Spinal cord (tissue), 10 donors: ENCODE data around the gene RAB3C. TPM values are rescaled to one million over a fixed set of nuclear protein-coding genes. Genes with fewer than 3 reads are reported as not detected.
A peak's percentile ranks its signal among the peaks of the same experiment; 100 is the strongest.

Experiments
- DNase-seq, 6 donors: peaks; one replicate each; pipeline versions ENCODE4 v3.0.0 to v3.0.0-alpha.2; 2013 to 2015; ENCODE audit warnings: low spot score in 6 of 6, low read depth in 4 of 6
- H3K27ac ChIP-seq: one replicate; pipeline ENCODE4 v1.5.1; 2013; ENCODE audit warnings: low read depth, low read length, control low read depth
- H3K27me3 ChIP-seq: one replicate; pipeline ENCODE4 v1.6.1; 2013; ENCODE audit warnings: low read length; ENCODE audit not compliant: control insufficient read depth, insufficient read depth
- H3K36me3 ChIP-seq: one replicate; pipeline ENCODE4 v1.6.1; 2013; ENCODE audit warnings: low read length; ENCODE audit not compliant: control insufficient read depth, insufficient read depth
- H3K4me1 ChIP-seq: one replicate; pipeline ENCODE4 v1.6.1; 2013; ENCODE audit warnings: low read length; ENCODE audit not compliant: control insufficient read depth, insufficient read depth
- H3K4me3 ChIP-seq: one replicate; pipeline ENCODE4 v1.5.1; 2013; ENCODE audit warnings: low read depth, low read length, control low read depth
- H3K9me3 ChIP-seq: one replicate; pipeline ENCODE4 v1.6.1; 2013; ENCODE audit warnings: low read length; ENCODE audit not compliant: control insufficient read depth, insufficient read depth
- WGBS: methylation state at CpG from one replicate; pipeline ENCODE4 v1.1.5; 2013; ENCODE audit warnings: missing lambda C conversion rate; ENCODE audit not compliant: insufficient coverage; 5-methylcytosine and 5-hydroxymethylcytosine counted together
- polyA plus RNA-seq, 2 donors: library from polyadenylated mRNA; unstranded; fragments of 120-200 nt; gene quantifications; one replicate each; pipeline ENCODE4 v1.2.1, GENCODE V29; 2013; ENCODE audit not compliant: insufficient read length in 2 of 2
- total RNA-seq, 2 donors: library from RNA; depleted of rRNA in 1 of 2; stranded (reverse); fragments of 120-200 nt in 1 of 2; fragments of >200 nt in 1 of 2; gene quantifications; one replicate each; pipeline versions ENCODE4 v1.2.3 to v1.2.4, GENCODE V29; 2013 to 2014
- donor health status: healthy.

The RAB3C gene
- total and polyA plus RNA-seq, 4 donors, result 25.0 to 115 (median 61.8) TPM

DNA sequence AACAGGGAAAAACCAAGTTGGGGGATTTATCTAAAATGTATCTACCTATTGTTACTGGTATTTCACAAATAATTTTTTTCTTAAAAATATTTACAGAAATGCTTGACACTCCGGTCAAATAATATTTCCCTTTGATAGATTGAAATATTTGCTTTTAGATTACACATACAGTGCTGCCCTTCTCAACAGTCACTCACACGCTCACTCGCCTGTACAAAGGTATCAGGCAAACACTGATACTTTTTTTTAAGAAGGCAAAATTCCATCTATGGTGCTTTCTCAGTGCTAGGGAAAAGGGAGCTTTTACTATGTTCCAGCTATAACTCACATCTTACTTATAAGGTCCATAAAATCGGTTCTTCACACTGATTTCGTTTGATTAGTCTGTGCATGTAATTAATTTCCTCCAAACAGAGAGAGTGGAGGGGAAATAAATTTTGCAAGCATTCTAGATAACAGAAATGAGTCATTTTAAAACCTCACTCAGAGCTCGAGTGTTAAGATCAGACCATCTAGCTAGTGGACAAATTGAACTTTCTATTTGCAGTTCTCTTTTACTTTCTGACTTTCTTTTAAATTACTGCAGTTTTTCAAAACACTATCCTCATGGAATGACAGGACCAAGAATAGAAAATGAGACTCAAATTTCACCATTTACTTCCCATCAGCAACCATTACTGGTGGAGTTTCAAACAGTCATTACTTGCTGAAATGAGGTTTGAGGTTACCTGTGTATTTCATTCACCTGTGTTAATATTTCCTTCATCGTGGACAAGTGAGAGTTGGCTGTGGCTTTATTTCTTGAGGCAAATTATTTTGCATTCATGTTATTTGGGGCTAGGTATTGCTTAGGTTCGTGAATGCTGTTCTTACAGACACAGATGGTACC lies 273.2 kb downstream of the RAB3C start:
- WGBS, result no CpG with 5 or more reads among the region's 8 CpGs
- DNase-seq, result no peak
- Histone ChIP-seq H3K9me3 (no peaks in the 10 kb centered on the region), H3K4me3 (no peak overlapping the region), H3K27ac (no peak overlapping the region), H3K4me1 (peaks cover 2% of the 10 kb centered on the region), H3K36me3 (no peaks in the 10 kb centered on the region), H3K27me3 (no peaks in the 10 kb centered on the region)

DNA sequence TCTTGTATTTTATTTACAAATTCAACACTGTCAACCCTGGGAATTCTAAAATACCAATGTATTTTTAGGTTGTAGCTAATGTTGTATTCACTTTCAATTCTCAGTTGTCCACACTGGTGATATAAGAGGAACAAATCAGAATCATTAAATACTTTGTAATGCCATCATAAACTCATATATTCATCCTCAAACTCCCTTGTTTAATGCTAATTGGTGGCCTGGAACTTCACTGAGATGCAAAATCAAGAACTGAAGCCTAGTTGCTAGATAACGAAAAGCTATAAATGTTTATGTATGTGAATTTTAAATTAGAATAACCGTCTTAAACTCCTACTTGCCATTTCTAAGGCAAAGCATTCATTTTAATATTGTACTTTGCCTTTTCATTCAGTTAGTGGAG lies 274.7 kb downstream of the RAB3C start:
- no peaks in the 10 kb centered on the region for H3K9me3 ChIP-seq
- WGBS, result no CpG with 5 or more reads among the region's 2 CpGs
- H3K4me1 ChIP-seq, result no peaks in the 10 kb centered on the region
- H3K27me3 ChIP-seq, result no peaks in the 10 kb centered on the region
- DNase-seq, result no peak
- H3K36me3 ChIP-seq, result no peaks in the 10 kb centered on the region
- no peak overlapping the region for H3K27ac ChIP-seq
- no peak overlapping the region for H3K4me3 ChIP-seq

DNA sequence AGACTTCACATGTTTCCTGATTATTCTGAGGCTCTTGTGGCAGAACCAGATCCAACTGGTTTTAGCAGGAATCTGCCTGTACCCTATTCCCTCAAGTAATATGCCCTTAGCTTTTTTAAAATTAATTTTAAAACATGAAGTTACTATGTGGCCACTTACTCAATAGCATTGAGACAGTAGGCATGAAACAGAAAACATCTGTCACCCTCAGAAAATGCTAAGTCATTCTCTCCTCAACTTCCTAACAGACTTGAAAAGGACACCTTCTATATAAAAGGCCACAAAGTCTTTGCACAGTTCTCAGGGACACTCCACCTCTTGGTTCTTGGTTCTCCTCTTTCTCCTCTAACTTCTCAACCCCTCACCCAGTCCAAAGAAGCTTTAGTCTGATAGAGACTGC lies 277.8 kb downstream of the RAB3C start:
- no peaks in the 10 kb centered on the region for H3K4me1 ChIP-seq
- no peaks in the 10 kb centered on the region for H3K27me3 ChIP-seq
- H3K9me3 ChIP-seq, result no peaks in the 10 kb centered on the region
- H3K36me3 ChIP-seq, result no peaks in the 10 kb centered on the region
- H3K27ac ChIP-seq, result no peak overlapping the region
- H3K4me3 ChIP-seq, result no peak overlapping the region
- DNase-seq, result no peak

DNA sequence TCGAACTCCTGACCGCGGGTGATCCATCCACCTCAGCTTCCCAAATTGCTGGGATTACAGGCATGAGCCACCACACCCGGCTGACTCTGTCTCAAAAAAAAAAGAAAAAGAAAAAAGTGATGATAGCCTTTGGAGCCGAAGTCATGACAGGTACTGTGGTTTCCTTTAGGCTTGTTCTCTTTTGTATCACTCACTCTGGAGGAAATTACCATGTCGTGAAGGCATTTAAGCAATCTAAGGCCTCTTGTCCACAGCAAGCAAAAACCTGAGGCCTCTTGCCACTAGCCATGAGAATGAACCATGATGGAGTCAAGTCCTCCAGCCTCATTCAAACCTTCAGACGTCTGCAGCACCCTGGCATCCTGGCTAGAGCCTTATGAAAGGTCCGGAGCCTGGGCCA lies 286.1 kb downstream of the RAB3C start:
- H3K27ac ChIP-seq, result no peak overlapping the region
- WGBS, result 50% methylated on average over 2 of the region's 8 CpGs
- H3K36me3 ChIP-seq, result no peaks in the 10 kb centered on the region
- no peaks in the 10 kb centered on the region for H3K9me3 ChIP-seq
- no peaks in the 10 kb centered on the region for H3K27me3 ChIP-seq
- H3K4me3 ChIP-seq, result no peak overlapping the region
- no peak for DNase-seq
- no peaks in the 10 kb centered on the region for H3K4me1 ChIP-seq

DNA sequence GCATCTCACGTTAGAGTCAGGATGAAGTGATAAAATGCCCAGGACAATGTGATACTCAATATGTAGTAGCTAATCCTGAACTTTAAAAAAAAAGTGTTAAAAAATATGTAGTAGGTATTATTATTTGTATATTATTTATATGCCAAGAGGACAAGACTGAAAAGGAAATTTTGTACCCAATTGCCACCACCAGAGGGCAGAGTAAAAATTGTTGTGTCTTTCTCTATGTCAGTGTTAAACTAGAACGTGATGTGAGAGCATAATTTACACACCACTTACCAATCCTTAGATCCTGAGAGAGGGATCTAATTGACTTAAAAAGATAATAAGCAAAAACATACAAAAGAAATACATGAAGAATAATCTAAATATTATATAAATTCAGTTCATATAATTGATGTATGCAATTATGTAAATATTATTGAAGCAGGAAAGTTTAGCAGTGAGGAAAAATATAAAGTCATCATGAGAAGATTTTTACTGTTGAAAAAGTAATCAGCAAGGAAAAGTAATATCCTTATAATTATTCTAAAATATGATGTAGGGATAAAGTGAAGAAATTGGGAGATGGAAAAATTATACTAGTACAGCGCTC lies 288.9 kb downstream of the RAB3C start:
- Histone ChIP-seq H3K27ac (no peak overlapping the region), H3K4me1 (no peaks in the 10 kb centered on the region), H3K27me3 (no peaks in the 10 kb centered on the region), H3K36me3 (no peaks in the 10 kb centered on the region), H3K4me3 (no peak overlapping the region), H3K9me3 (no peaks in the 10 kb centered on the region)
- no CpG with 5 or more reads among the region's 3 CpGs for WGBS
- DNase-seq, result peak in 3 of 6 donors; percentile 40 to 79 (median 71)

DNA sequence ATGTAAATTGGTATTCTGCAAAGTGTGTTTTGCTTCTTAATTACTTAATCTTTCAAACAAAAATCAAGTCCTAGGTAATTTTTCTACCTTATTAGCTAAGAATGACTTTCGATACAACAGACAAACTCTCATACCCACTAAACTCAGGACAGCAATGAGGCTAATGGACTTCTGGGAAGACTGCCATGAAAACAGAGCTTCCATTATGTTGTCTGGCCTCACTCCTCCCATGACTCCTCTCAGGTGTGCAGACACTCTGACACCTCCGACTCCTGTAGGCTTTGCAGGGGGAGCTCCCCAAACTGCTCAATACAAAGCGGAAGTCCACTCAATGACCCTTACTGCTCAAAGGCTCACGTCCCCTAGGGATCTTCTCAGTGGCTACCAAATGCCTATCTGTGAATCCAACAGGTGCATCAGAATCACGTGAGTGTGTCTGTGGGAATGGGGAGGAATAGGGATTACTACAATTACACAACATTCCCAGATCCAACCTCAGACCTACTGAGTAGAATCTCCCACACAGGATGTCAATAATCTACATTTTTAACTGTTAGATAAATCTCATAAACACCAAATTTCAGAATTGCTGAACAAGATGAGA lies 289.9 kb downstream of the RAB3C start:
- Histone ChIP-seq H3K27ac (no peak overlapping the region), H3K4me1 (no peaks in the 10 kb centered on the region), H3K27me3 (no peaks in the 10 kb centered on the region), H3K4me3 (no peak overlapping the region), H3K9me3 (no peaks in the 10 kb centered on the region), H3K36me3 (no peaks in the 10 kb centered on the region)
- DNase-seq, result peak in 1 of 6 donors; percentile 41
- WGBS, result 89% methylated on average over 3 of the region's 5 CpGs

DNA sequence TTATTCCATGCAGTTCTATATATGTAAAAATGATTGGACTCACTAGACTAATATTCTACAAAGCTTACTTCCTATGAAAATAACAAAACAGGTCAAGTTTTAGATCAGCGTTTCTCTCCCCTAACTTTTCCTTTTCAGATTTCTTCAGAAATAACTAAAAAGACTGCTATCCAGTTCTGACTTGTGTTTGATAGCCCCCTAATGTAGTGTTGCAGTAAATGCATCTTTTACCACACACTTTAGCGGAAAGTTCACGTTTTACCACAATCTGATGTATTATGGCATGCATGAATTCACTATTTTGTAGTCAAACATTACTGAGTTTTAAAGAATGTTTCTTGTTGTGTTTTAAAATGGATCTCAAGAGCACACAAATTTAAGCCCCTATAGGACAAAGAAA lies 292.7 kb downstream of the RAB3C start:
- Histone ChIP-seq H3K4me3 (no peak overlapping the region), H3K4me1 (no peaks in the 10 kb centered on the region), H3K9me3 (no peaks in the 10 kb centered on the region), H3K27me3 (no peaks in the 10 kb centered on the region), H3K27ac (no peak overlapping the region), H3K36me3 (no peaks in the 10 kb centered on the region)
- peak in 1 of 6 donors; percentile 32 for DNase-seq
- WGBS, result no CpG with 5 or more reads among the region's 3 CpGs

DNA sequence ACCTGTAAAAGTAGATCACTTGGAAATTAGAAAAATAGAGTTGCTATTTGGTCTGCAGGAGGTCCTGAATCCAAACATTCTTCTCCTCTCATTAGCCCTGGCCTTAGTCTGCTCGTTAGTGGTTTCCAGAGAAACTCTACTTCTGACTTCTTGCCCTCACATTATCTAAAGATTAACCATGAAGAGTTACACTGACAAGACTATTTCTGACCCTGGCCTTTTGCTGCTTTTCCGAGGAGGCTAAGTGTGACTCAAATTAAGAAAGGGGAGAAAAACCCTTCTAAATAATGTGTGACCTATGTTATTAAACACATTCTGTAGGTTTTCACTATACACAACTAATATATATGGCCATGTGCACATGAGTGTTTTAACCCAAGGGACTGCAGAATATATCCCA lies 302.4 kb downstream of the RAB3C start:
- Histone ChIP-seq H3K36me3 (no peaks in the 10 kb centered on the region), H3K27ac (no peak overlapping the region), H3K27me3 (no peaks in the 10 kb centered on the region), H3K9me3 (no peaks in the 10 kb centered on the region), H3K4me3 (no peak overlapping the region), H3K4me1 (peaks cover 5% of the 10 kb centered on the region)
- 29% methylated on average over 1 of the region's 2 CpGs for WGBS
- DNase-seq, result no peak

DNA sequence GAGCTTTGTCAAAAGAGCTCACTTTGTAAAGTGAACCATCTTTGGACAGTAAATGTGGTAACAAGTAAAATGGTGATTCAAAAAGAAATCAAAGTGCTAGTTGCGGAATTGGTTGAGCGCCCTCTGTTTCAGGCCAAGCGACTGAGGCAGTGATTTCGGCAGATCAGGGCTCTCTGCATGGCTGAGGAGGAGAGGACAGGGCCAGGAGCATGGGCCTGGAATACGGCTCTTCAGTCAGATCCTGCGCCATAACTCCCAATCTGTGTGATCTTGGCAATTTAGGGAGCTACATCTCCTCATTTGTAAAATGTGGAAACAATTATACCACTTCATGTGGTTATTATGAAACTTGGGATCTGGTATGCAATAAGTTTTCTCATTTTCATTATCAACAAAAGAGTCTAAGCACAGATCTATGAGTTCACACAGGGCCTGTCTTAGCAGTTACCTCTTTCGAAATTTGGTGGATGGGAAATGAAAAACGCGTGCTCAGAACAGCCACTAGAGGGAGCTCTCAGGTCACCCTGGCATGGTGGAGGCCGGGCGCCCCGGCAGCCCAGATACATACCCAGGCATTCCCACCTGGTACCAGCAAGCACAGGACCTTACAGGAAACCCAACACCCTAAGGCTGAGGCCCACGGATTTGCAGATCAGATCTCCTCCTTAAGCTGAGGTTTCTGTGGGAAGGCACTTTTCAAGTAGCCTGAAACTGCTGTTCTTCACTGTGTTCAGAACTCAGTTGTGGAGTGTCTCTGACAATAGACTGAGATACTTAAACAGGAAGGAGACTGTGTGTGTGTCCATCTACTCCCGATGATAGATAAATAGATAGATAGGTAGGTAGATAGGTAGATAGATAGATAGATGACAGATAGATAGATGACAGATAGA lies 303.7 kb downstream of the RAB3C start:
- Histone ChIP-seq H3K4me3 (no peak overlapping the region), H3K9me3 (no peaks in the 10 kb centered on the region), H3K27me3 (no peaks in the 10 kb centered on the region), H3K27ac (no peak overlapping the region), H3K4me1 (peaks cover 18% of the 10 kb centered on the region), H3K36me3 (no peaks in the 10 kb centered on the region)
- DNase-seq, result peak in 5 of 6 donors; percentile 31 to 77 (median 46)
- WGBS, result 50% methylated on average over 11 of the region's 14 CpGs
